Psoas muscle (tissue), 8 donors: ENCODE results near the gene CFAP100. TPM values are rescaled to one million over a fixed set of nuclear protein-coding genes. Genes with fewer than 3 reads are reported as not detected.

Experiments
- ATAC-seq, 4 donors: fragments of 200-7000 bp; cut with Tn5 transposase; one replicate each; pipeline ENCODE4 v1.9.1; 2020; ENCODE audit warnings: moderate library complexity in 3 of 4, mild to moderate bottlenecking in 2 of 4
- DNase-seq, 2 donors: peaks; one replicate each; pipeline ENCODE4 v3.0.0-alpha.2; 2020
- H3K27ac ChIP-seq: fragments of 200-600 bp; one replicate; pipeline ENCODE4 v1.8.0; 2022
- H3K27me3 ChIP-seq, 3 donors: fragments of 200-600 bp in 1 of 3; one replicate each; pipeline versions ENCODE4 v1.6.1 to v1.8.0; 2013 to 2022; ENCODE audit warnings: low read length in 2 of 3, mild to moderate bottlenecking in 2 of 3, moderate library complexity in 1 of 3; ENCODE audit not compliant: insufficient read depth in 3 of 3
- H3K36me3 ChIP-seq, 2 donors: fragments of 200-600 bp in 1 of 2; one replicate each; pipeline versions ENCODE4 v1.6.1 to v1.8.0; 2013 to 2022; ENCODE audit warnings: low read depth in 1 of 2, mild to moderate bottlenecking in 1 of 2, moderate library complexity in 1 of 2; ENCODE audit not compliant: insufficient read depth in 1 of 2
- H3K4me1 ChIP-seq: fragments of 200-600 bp; one replicate; pipeline ENCODE4 v1.8.0; 2022
- H3K4me3 ChIP-seq: fragments of 200-600 bp; one replicate; pipeline ENCODE4 v1.8.0; 2022; ENCODE audit warnings: mild to moderate bottlenecking
- H3K9me3 ChIP-seq: fragments of 200-600 bp; one replicate; pipeline ENCODE4 v1.8.0; 2022
- WGBS, 3 donors: extraction: QIAGEN DNeasy Blood & Tissue Kit; methylation state at CpG; one replicate each; pipeline versions ENCODE4 v1.1.6 to v1.1.7; 2013; 5-methylcytosine and 5-hydroxymethylcytosine counted together
- intact Hi-C, 2 donors: fragments of 100-400 bp; cut with DNase I; formaldehyde crosslinking; loops; one replicate each; pipeline versions ENCODE4 v1.11.0 to v1.14.2; 2022
- polyA plus RNA-seq, 3 donors: library from polyadenylated mRNA; stranded (reverse); fragments of 200-250 nt; gene quantifications; one replicate each; pipeline ENCODE4 v1.2.3, GENCODE V29; 2013
- total RNA-seq, 4 donors: library from RNA; stranded (reverse); fragmentation: NEBNext Ultra II Directional in 2 of 4; extraction: Animal tissue kit (Norgen Biotek cat#: 25700) in 2 of 4; gene quantifications; one replicate each; pipeline versions ENCODE4 v1.2.1 to v1.2.4, GENCODE V29; 2021 to 2023
- TF ChIP-seq, protein P1 (sequence below): fragments of 200-600 bp; IDR thresholded peaks from one replicate; pipeline ENCODE4 v1.8.0; 2022; ENCODE audit warnings: antibody characterized with exemption
- donor health status: healthy with polysubstance abuse.
- donor health status: DM: no; HTN: no; CAD: no; lungs with moderate emphysema.
- donor health status: Bipolar disorder and iron deficiency.
- donor health status: healthy.
- donor health status: DM: yes; HTN: yes; CAD: no.
- donor health status: DM: no; HTN: no; CAD: no.
- donor health status: DM: no; HTN: no; CAD: no.
- donor health status: DM: yes; HTN: yes; CAD: no.

CFAP100 gene
- total and polyA plus RNA-seq, 7 donors = not detected

DNA sequence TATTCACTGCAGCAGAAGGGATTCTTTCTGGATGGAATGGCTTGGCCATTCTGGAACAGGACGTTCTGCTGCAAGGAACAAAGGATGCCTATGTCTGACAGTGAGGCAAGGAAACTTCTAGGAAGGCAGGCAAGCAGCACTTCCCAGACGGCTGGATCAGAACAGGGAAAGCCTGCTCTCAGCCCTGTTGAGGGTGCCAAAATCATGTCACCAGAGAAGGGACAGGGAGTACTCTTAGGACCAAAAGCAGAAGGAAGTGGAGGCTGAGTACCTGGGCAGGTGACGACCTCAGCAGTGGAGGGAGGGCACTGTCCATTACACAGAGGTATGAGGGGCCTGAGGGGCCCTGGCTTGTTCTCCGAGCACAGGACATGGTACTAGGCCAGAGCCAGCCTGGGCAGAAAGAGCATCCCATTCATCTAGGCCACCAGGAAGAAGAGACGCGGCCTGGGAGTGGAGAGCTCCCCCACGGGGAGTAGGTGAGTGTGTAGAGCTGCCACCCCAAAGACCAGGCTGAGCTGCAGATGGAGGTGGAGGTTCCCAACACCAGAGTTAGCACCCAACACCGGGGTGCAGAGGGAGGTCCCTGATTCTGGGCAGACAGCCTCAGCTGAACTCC is 47.1 kb upstream of the CFAP100 start:
- peak; percentile 9 to 36 for DNase-seq
- WGBS, 3 donors = 59 to 70% (median 63%) methylated on average over 8 of the region's 8 CpGs
- TF ChIP-seq, protein P1, sequence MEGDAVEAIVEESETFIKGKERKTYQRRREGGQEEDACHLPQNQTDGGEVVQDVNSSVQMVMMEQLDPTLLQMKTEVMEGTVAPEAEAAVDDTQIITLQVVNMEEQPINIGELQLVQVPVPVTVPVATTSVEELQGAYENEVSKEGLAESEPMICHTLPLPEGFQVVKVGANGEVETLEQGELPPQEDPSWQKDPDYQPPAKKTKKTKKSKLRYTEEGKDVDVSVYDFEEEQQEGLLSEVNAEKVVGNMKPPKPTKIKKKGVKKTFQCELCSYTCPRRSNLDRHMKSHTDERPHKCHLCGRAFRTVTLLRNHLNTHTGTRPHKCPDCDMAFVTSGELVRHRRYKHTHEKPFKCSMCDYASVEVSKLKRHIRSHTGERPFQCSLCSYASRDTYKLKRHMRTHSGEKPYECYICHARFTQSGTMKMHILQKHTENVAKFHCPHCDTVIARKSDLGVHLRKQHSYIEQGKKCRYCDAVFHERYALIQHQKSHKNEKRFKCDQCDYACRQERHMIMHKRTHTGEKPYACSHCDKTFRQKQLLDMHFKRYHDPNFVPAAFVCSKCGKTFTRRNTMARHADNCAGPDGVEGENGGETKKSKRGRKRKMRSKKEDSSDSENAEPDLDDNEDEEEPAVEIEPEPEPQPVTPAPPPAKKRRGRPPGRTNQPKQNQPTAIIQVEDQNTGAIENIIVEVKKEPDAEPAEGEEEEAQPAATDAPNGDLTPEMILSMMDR = no peak
- Histone ChIP-seq H3K4me1 (peaks cover 50% of the 10 kb centered on the region), H3K27ac (no peak overlapping the region), H3K9me3 (no peaks in the 10 kb centered on the region), H3K27me3 (no peaks in the 10 kb centered on the region), H3K36me3 (peaks cover 0 to 62% of the 10 kb centered on the region in 2 donors), H3K4me3 (no peak overlapping the region)
- peak in 3 of 4 donors; percentile 11 to 58 (median 36) for ATAC-seq
- intact Hi-C loops = no loop called here

DNA sequence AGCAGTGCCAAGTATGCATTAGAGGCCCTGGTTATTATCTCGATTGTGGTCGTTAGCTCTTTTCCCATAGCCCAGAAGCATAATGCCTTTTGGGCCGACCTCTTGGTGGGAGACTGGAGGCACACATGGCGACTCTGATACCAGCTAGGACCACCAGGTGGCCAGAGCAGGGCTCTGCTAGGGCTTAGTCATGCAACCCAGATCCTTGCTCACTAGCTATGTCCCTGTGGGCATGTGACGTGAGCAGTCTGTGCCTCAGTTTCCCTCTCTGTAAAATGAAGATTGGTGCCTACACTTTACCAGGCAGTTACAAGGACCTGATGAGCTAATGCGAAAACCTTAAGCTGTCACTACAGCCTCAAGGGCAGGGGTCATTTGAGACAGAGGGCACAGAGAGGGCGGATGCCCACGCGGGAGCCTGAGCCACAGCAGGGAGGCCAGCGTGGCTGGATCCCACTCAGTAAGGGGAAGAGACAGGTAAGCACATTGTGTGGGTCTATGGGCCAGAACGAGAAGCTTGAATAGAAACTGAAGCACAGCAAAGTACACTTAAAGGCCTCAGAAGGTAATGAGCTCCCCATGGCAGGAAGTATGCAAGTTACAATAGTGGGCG is 46.3 kb upstream of the CFAP100 start:
- intact Hi-C loops = no loop called here

DNA sequence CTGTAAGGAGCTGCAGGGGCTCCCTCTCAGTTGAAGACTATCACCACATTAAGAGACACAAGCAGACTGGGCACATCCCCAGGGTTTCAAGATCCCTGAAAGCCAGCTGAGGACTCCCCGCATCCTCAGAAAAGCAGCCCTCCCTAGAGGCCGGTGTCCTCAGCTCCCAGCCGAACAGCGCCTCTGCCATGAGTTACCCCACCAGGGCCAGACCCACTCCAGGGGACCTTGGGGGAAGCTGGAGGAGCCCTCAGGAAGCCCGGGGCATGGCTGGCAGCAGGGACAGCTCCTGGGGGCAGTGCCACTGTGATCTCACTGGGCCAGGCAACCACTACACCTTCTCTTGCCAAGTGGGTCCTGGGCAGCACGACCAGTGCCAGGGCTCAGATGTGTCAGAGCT is 45.6 kb upstream of the CFAP100 start:
- intact Hi-C loops = no loop called here
- DNase-seq (peak in 1 of 2 donors; percentile 50), ATAC-seq (no peak)
- 76 to 81% (median 77%) methylated on average over 6 of the region's 6 CpGs for WGBS, 3 donors
- H3K36me3 ChIP-seq = peaks cover 0 to 54% of the 10 kb centered on the region in 2 donors
- H3K4me1 ChIP-seq = peaks cover 64% of the 10 kb centered on the region
- no peaks in the 10 kb centered on the region for H3K9me3 ChIP-seq
- TF ChIP-seq, protein P1 = no peak
- no peaks in the 10 kb centered on the region for H3K27me3 ChIP-seq
- H3K4me3 ChIP-seq = no peak overlapping the region
- no peak overlapping the region for H3K27ac ChIP-seq

More for the DNA sequence above, 46.3 kb upstream of the CFAP100 start:
- TF ChIP-seq, protein P1 = peak; percentile 10
- Histone ChIP-seq H3K9me3 (no peaks in the 10 kb centered on the region), H3K4me3 (no peak overlapping the region), H3K27ac (no peak overlapping the region), H3K4me1 (peaks cover 58% of the 10 kb centered on the region), H3K27me3 (no peaks in the 10 kb centered on the region), H3K36me3 (peaks cover 0 to 60% of the 10 kb centered on the region in 2 donors)
- DNase-seq = peak; percentile 11 to 43
- ATAC-seq = peak in 2 of 4 donors; percentile 29 to 30
- 87 to 92% (median 87%) methylated on average over 12 of the region's 12 CpGs for WGBS, 3 donors

DNA sequence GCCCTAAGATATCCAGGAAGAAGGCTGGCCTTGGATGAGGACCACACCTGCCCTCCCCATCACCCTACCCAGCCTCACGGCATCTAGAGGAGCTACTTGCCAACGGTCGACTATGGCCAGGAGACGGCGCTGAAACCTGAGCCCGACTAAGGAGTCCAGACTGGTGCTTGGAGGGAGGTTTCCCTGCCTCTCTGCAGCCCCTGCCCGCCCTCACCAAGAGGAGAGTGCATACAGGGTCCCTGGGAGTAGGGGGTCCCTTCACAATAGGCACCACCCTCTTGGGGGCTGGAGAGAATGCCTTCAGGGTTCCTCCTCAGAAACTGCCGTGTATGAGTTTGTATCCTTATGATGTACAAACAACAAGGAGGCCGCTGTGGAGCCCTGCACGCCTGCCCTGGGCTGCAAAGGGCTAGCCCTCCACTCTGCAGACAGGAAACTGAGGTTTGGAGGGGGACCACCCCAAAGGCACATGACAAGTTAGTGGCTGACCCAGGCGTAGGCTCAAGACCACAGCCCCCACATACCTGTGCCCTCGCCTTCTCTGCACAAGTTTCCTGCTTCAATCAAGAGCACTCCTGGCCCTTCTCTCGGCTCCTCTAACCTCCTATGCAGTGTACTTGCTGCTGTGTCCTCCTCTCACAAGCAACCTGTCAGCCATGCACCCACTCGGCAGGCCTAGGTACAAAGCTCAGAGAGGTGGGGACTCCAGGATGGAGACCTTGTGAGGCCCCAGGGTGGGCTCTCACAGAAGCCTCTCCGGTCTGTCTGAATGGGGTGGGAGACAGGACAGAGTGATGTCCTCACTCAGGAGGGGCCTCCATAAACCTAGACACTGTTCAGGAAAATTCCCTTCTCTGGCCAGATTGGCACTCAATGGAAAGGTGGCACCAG is 44.9 kb upstream of the CFAP100 start:
- Histone ChIP-seq H3K27ac (no peak overlapping the region), H3K36me3 (peaks cover 0 to 53% of the 10 kb centered on the region in 2 donors), H3K4me3 (no peak overlapping the region), H3K27me3 (no peaks in the 10 kb centered on the region), H3K4me1 (peaks cover 72% of the 10 kb centered on the region), H3K9me3 (no peaks in the 10 kb centered on the region)
- intact Hi-C loops = loop anchor here in 1 of 2 donors (5.0 to 10.0 kb wide), 2 partner anchors 63 to 125 kb away; partner anchors contain the start of gene ZXDC
- peak in 3 of 4 donors; percentile 20 to 33 (median 30) for ATAC-seq
- TF ChIP-seq, protein P1 = no peak
- peak in 1 of 2 donors; percentile 60 for DNase-seq
- 56 to 61% (median 58%) methylated on average over 15 of the region's 15 CpGs for WGBS, 3 donors
